ENCODE results near the gene CELF4.

GRCh38 chr18:37533647-37534584, 31.7 kb downstream of the CELF4 start:
- TF ChIP-seq EGR1 (IDR thresholded peaks at IDR 0.05) (no peak), EP300 (IDR thresholded peaks at IDR 0.05; ENCODE audit: borderline replicate concordance) (no peak), FOXM1 (IDR thresholded peaks at IDR 0.05; ENCODE audit: borderline replicate concordance, low read depth) (no peak), TCF12 (IDR thresholded peaks at IDR 0.05; ENCODE audit: low read depth) (no peak), NFIC (IDR thresholded peaks at IDR 0.05) (no peak), RAD21 (IDR thresholded peaks at IDR 0.05; ENCODE audit: low read depth) (no peak), USF1 (IDR thresholded peaks at IDR 0.05) (no peak), MAX (IDR thresholded peaks at IDR 0.05) (no peak), TAF1 (IDR thresholded peaks at IDR 0.05; ENCODE audit: low read depth) (no peak), YY1 (IDR thresholded peaks at IDR 0.05; ENCODE audit: low read depth) (no peak), CREB1 (IDR thresholded peaks at IDR 0.05; ENCODE audit: low read depth) (no peak), TEAD4 (IDR thresholded peaks at IDR 0.05) (no peak), ZBTB7A (IDR thresholded peaks at IDR 0.05; ENCODE audit: low read depth) (no peak)

Data from Ishikawa (cell line).